Testis (tissue), 2 donors: ENCODE results near the gene TREH.

Experiments
- CTCF ChIP-seq, 3 experiments: fragments of 450-650 bp in 2 of 3; fragments of 200-600 bp in 1 of 3; sonication (generic) in 1 of 3; IDR thresholded peaks; one replicate each; pipeline ENCODE4 v1.5.1; 2016 to 2019; ENCODE audit warnings: antibody characterized with exemption in 3 of 3, mild to moderate bottlenecking in 2 of 3, moderate library complexity in 1 of 3
- POLR2A ChIP-seq: fragments of 450-650 bp; IDR thresholded peaks from one replicate; pipeline ENCODE4 v1.6.1; 2017; ENCODE audit warnings: antibody characterized with exemption, mild to moderate bottlenecking, moderate library complexity

GRCh38 chr11:118615976-118616371, 63.5 kb downstream of the TREH start:
- TF ChIP-seq CTCF (IDR thresholded peaks at IDR 0.05): no peak
- no peak for TF ChIP-seq POLR2A
